ENCODE results near the gene TNC.

TNC gene

GRCh38 chr9:114973216-114973615, 144.7 kb downstream of the TNC start:
- DNase-seq = no peak

DNA sequence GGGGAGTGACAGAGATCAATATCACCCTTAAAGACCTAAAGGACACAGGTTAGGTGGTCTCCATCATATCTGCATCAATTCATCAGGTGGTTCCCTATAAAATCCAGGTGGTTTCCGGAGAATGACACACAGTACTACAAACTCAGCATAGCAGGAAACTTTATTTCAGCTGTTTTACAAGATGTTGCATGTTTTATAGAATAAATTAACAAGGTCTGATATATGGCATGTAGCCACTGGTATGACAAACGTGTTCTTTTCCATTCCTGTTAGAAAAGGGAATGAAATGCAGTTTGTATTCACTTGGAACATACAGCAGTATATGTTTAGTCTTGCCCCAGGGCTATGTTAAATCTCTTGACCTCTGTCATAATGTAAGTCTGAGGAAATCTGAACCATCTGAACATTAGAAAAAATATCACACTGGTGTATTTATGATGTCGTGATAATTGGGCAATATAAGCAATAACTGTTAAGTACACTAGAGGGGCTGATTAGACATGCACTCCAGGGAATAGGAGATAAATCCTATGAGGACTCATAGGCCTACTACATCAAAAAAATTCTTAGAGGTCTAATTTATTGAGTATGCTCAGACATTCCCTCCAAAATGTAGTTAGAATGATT, 145.3 kb downstream of the TNC start:
- no peak for DNase-seq
